ENCODE results near the gene KLLN. TPM values are rescaled to one million over a fixed set of nuclear protein-coding genes. Genes with fewer than 3 reads are reported as not detected.
"Not testable (repeated sequence)": the region's sequence is repeated elsewhere in the genome, so short reads cannot be mapped to it uniquely, and the experiment has no call there.

KLLN gene
- total RNA-seq, 2 donors from 2014 or later, result 0.28 to 0.56 TPM

DNA sequence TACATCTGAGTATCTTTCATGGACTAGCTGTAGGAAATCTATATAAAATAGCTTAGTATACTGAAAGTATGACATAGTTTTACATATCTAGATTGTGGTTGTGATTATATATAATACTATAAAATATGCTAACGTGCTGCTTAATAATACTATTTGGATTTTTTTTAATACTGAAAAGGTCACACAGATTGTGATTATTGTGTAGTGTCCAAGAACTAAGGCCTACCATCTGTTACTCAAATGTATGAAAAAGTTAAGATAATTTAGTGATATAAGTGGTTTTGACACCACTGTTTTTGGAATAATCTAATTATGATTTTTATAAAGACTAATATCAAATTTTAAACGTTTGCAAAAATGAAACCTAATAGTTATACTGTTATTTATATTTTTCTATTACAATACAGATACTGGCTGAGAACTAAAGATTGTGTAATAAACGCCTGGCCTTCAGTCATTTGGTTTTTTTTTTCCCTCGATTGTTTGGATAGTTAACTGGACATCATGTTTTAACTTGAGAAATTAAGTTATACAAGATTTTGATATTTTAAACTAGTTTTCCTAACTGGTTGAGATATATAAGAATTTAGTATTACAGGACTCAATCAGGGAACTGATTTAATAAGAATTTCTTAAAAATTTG lies 12.7 kb upstream of the KLLN start:
- H3K4me3 ChIP-seq, result no peak overlapping the region
- H3K27me3 ChIP-seq, result no peaks in the 10 kb centered on the region
- DNase-seq (ENCODE audit: low spot score), result no peak
- TF ChIP-seq, protein P1, sequence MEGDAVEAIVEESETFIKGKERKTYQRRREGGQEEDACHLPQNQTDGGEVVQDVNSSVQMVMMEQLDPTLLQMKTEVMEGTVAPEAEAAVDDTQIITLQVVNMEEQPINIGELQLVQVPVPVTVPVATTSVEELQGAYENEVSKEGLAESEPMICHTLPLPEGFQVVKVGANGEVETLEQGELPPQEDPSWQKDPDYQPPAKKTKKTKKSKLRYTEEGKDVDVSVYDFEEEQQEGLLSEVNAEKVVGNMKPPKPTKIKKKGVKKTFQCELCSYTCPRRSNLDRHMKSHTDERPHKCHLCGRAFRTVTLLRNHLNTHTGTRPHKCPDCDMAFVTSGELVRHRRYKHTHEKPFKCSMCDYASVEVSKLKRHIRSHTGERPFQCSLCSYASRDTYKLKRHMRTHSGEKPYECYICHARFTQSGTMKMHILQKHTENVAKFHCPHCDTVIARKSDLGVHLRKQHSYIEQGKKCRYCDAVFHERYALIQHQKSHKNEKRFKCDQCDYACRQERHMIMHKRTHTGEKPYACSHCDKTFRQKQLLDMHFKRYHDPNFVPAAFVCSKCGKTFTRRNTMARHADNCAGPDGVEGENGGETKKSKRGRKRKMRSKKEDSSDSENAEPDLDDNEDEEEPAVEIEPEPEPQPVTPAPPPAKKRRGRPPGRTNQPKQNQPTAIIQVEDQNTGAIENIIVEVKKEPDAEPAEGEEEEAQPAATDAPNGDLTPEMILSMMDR (IDR thresholded peaks at IDR 0.05), result no peak
- H3K27ac ChIP-seq, result no peak overlapping the region
- peaks cover 3 to 64% of the 10 kb centered on the region in 2 donors for H3K4me1 ChIP-seq
- peaks cover 8% of the 10 kb centered on the region for H3K36me3 ChIP-seq
- no peaks in the 10 kb centered on the region for H3K9me3 ChIP-seq

DNA sequence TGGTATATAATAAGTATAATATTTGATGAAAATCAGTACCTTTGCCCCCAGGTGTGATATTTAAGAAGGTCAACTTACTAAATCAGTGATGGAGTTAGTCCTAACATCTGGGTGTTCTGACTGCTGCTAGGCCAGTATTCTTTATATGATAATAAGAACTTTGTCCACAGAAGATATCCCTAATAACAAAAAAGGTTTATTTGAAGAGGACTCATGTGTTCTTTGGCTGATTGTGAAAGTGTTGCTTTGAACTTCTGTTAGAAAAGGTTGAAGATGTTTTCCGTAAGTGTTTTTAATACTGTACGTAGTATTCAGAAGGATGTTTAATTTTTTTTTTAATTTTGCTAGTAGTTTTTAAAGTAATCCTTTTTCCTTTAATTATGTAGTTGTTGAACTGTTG lies 10.3 kb upstream of the KLLN start:
- Histone ChIP-seq H3K27me3 (no peaks in the 10 kb centered on the region), H3K9me3 (no peaks in the 10 kb centered on the region), H3K36me3 (peaks cover 4% of the 10 kb centered on the region), H3K4me3 (no peak overlapping the region), H3K4me1 (peaks cover 3 to 70% of the 10 kb centered on the region in 2 donors), H3K27ac (peak overlapping the region in 1 of 2 donors; percentile 9)
- no peak for DNase-seq (ENCODE audit: low spot score)
- TF ChIP-seq, protein P1 (IDR thresholded peaks at IDR 0.05), result no peak

DNA sequence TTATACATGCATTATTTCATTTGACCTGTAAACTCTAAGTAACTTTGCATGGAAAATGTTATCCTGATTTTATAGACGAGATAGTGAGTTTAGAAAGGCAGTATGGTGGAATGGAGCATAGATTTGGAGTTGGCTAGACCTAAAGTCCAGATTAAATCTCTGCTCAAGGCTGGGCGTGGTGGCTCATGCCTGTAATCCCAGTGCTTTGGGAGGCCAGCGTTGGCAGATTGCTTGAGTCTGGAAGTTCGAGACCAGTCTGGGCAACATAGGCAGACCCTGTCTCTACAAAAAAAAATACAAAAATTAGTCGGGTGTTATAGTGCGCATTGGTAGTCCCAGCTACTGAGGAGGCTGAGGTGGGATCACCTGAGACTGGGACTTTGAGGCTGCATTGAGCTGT lies 9.5 kb upstream of the KLLN start:
- DNase-seq (ENCODE audit: low spot score), result no peak
- no peak overlapping the region for H3K4me3 ChIP-seq
- peaks cover 3 to 70% of the 10 kb centered on the region in 2 donors for H3K4me1 ChIP-seq
- no peak overlapping the region for H3K27ac ChIP-seq
- no peaks in the 10 kb centered on the region for H3K9me3 ChIP-seq
- H3K27me3 ChIP-seq, result no peaks in the 10 kb centered on the region
- H3K36me3 ChIP-seq, result no peaks in the 10 kb centered on the region
- TF ChIP-seq, protein P1 (IDR thresholded peaks at IDR 0.05), result no peak

DNA sequence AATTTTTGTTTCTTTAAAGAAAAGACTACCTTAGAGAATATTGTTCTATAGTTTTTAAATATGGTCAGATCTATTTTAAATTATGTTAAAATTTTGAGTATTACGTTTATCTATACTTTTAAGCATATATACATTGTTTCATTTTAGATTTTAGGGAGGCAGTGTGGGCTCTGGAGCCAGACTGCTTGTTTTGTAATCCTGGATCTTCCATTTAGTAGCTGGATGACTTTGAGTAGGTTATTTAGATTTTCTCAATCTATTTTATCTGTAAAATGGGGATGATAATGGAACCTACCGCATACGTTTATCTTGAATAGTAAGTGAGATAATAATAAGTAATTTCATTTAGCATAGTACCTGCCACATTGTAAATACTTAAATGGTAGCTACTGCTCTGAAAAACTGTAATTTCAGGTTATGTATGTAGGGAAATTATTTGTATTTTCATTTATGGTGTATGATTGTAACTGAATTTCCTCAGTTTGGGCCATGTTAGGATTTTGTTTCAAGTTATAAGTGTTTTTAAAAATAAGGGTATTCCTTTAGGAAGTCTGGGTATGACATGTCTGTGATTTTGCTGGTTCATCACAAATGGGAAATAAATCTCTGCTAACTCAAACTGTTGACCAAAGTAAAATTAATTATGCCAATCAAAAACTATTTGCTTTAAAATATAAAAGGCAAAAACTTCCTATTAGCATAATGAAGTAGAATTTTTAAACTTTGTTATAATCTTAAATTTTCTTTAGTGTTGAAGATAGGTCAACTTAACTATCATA lies 6.6 kb upstream of the KLLN start:
- H3K4me3 ChIP-seq, result peak overlapping the region in 1 of 2 donors; percentile 87
- TF ChIP-seq, protein P1 (IDR thresholded peaks at IDR 0.05), result no peak
- no peak for DNase-seq (ENCODE audit: low spot score)
- H3K27me3 ChIP-seq, result no peaks in the 10 kb centered on the region
- peak overlapping the region; percentile 52 to 97 for H3K27ac ChIP-seq
- H3K4me1 ChIP-seq, result peaks cover 0 to 50% of the 10 kb centered on the region in 2 donors
- no peaks in the 10 kb centered on the region for H3K9me3 ChIP-seq
- no peaks in the 10 kb centered on the region for H3K36me3 ChIP-seq

DNA sequence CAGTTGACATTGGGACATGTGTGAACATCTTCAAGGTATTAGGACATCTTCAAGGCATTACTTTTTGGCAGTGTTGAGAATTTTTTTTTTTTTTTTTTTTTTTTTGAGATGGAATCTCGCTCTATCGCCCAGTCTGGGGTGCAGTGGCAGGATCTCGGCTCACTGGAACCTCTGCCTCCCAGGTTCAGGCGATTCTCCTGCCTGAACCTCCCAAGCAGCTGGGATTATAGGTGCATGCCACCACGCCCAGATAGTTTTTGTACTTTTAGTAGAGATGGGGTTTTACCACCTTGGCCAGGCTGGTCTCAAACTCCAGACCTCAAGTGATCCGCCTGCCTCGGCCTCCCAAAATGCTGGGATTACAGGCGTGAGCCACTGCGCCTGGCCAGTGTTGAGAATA lies 5.8 kb upstream of the KLLN start:
- not testable (repeated sequence) for H3K9me3 ChIP-seq; H3K27me3 ChIP-seq; DNase-seq (ENCODE audit: low spot score); H3K36me3 ChIP-seq
- H3K4me3 ChIP-seq, result peak overlapping the region in 1 of 2 donors; percentile 87
- H3K4me1 ChIP-seq, result peaks cover 0 to 41% of the 10 kb centered on the region in 2 donors
- peak overlapping the region; percentile 52 to 97 for H3K27ac ChIP-seq

DNA sequence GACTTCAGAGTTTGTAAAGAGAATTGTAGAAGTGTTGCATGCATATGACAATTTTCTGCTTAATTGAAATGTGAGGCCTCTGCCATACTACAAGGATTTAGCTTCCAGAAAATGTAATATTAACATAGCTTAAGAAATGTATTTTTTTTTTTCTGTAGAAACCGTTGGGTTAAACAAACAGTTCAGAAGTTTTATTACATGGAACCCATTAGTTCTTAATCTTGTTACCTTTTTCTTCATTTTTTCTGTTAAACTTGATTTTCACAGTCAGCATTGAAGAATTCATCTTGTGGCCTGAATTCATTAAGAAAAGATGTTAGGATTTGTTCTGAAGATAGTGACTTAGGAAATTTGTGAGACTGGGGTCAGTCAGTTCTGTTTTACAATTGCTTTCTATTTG lies 4.9 kb upstream of the KLLN start:
- Histone ChIP-seq H3K9me3 (no peaks in the 10 kb centered on the region), H3K27me3 (no peaks in the 10 kb centered on the region), H3K4me3 (peak overlapping the region; percentile 73 to 87), H3K27ac (peak overlapping the region; percentile 97), H3K4me1 (peaks cover 0 to 33% of the 10 kb centered on the region in 2 donors), H3K36me3 (no peaks in the 10 kb centered on the region)
- TF ChIP-seq, protein P1 (IDR thresholded peaks at IDR 0.05), result no peak
- no peak for DNase-seq (ENCODE audit: low spot score)

All from right atrium auricular region (tissue), 2 donors.